GM12865 (cell line): ENCODE measurements around the gene ACKR4.
"Not testable (repeated sequence)": the region's sequence is repeated elsewhere in the genome, so short reads cannot be mapped to it uniquely, and the experiment has no call there.

Experiments
- DNase-seq: peaks from one replicate; pipeline ENCODE4 v3.0.0; 2010; ENCODE audit warnings: low read depth
- H3K4me3 ChIP-seq: 2 replicates; pipeline ENCODE4 v1.5.1; 2011; ENCODE audit warnings: mild to moderate bottlenecking, low read depth, low read length, control low read depth
- TF ChIP-seq, protein P1 (sequence below): IDR thresholded peaks from 2 replicates; pipeline ENCODE4 v1.5.1; 2011; ENCODE audit warnings: low read length, control low read depth, low read depth, inconsistent platforms; ENCODE audit not compliant: insufficient read depth; ENCODE audit errors: missing control alignments

The ACKR4 gene

DNA sequence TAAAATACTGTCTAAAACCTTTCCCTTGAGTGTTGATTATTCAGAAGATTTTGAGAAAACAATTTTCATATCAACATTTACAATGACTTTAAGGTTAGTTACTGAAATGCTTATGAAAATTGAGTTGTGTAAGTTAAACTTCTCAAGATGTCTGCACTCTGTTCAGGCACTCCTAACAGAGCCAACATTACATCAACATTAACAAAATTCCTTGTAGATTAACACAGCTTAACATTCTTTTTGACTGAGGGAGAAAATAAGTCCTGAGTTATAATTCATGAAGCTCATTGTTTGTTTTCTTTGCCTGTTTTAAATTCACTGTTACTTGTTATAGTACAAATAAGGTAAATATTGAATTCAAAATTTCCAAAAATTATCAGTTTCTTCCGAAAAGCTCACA, 9.0 kb downstream of the ACKR4 start:
- TF ChIP-seq, protein P1, sequence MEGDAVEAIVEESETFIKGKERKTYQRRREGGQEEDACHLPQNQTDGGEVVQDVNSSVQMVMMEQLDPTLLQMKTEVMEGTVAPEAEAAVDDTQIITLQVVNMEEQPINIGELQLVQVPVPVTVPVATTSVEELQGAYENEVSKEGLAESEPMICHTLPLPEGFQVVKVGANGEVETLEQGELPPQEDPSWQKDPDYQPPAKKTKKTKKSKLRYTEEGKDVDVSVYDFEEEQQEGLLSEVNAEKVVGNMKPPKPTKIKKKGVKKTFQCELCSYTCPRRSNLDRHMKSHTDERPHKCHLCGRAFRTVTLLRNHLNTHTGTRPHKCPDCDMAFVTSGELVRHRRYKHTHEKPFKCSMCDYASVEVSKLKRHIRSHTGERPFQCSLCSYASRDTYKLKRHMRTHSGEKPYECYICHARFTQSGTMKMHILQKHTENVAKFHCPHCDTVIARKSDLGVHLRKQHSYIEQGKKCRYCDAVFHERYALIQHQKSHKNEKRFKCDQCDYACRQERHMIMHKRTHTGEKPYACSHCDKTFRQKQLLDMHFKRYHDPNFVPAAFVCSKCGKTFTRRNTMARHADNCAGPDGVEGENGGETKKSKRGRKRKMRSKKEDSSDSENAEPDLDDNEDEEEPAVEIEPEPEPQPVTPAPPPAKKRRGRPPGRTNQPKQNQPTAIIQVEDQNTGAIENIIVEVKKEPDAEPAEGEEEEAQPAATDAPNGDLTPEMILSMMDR = no peak
- DNase-seq = no peak
- no peak overlapping the region for H3K4me3 ChIP-seq

GRCh38 chr3:132606620-132607019, 9.6 kb downstream of the ACKR4 start:
- not testable (repeated sequence) for H3K4me3 ChIP-seq, DNase-seq

DNA sequence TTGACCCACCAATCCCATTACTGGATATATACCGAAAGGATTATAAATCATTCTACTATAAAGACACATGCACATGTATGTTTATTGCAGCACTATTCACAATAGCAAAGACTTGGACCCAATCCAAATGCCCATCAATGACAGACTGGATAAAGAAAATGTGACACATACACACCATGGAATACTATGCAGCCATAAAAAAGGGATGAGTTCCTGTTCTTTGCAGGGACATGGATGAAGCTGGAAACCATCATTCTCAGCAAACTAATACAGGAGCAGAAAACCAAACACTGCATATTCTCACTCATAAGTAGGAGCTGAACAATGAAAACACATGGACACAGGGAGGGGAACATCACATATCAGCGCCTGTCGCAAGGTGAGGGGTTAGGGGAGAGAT, 18.2 kb downstream of the ACKR4 start:
- not testable (repeated sequence) for DNase-seq

DNA sequence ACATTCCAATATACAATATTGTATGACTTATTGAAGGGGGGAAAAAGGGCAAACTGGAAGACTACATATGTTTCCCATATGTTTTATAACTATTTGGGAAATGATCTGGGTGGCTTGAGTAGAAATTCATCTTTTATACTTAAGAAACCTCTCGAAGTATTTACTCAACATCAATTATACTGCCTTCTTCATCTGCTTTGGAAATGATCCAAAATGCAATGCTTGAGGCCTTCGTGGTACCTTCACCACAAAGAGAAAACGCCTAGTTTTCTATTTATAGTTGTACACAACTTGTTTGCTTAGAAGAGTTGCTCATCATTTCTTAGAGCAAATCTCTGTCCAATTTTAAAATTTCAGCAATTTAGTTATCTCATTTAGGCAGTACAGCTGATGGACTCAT, 18.8 kb downstream of the ACKR4 start:
- H3K4me3 ChIP-seq = no peak overlapping the region
- no peak for DNase-seq
- TF ChIP-seq, protein P1 = no peak

More for the DNA sequence above, 18.2 kb downstream of the ACKR4 start:
- not testable (repeated sequence) for H3K4me3 ChIP-seq

DNA sequence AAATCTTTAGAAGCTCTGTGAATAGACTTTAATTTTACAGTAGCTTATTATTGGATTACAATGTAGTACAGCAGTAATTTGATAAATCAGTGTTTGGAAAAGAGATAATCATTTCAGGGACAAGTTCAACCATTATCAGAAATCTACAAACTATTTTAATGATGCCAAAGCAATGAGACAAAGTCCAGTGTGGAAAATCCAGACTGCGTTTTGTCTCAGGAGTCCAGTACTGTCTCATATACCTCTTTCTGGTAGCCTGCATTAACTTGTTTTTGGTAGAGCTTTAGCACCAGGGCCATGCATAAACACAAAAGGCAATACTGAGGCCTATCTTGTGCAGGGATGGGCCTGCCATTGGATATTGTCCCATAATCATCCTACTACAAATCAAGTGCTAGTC, 19.7 kb downstream of the ACKR4 start:
- TF ChIP-seq, protein P1 = no peak
- no peak overlapping the region for H3K4me3 ChIP-seq
- DNase-seq = no peak

DNA sequence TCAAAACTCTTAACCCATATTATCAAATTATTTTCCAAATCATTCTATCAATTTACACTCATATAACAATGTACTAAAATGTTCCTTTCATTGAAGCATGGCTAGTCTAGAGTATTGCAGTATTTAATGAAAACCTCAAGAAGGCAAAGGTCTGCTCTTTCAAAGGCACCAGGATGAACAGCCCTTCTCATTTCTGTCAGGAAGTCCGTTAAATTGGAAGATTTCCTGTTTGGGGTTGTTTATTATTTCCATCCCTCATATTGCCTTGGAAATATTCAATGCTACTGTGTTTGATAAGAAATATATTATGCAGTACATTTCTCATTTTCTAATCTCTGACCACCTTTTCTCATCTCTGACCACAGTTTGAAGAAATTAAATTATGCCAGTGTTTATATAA, 25.1 kb downstream of the ACKR4 start:
- TF ChIP-seq, protein P1 = no peak
- DNase-seq = no peak
- no peak overlapping the region for H3K4me3 ChIP-seq

- no peak for DNase-seq
- TF ChIP-seq, protein P1 = no peak
- no peak overlapping the region for H3K4me3 ChIP-seq
Observed at GRCh38 chr3:132622761-132623160, 25.7 kb downstream of the ACKR4 start.

GRCh38 chr3:132623646-132624045, 26.6 kb downstream of the ACKR4 start:
- DNase-seq = no peak
- H3K4me3 ChIP-seq = no peak overlapping the region
- TF ChIP-seq, protein P1 = no peak
